HG03565 (cell line): ENCODE measurements around the gene SUPV3L1.

ENCODE experiments used
- ATAC-seq: cut with Tn5 transposase; IDR thresholded peaks from one replicate; pipeline ENCODE4 v1.9.1; 2021; ENCODE audit warnings: mild to moderate bottlenecking, moderate library complexity; ENCODE audit not compliant: unreplicated experiment

The SUPV3L1 gene

GRCh38 chr10:69201045-69201444 is 21.0 kb downstream of the SUPV3L1 start:
- no peak for ATAC-seq

DNA sequence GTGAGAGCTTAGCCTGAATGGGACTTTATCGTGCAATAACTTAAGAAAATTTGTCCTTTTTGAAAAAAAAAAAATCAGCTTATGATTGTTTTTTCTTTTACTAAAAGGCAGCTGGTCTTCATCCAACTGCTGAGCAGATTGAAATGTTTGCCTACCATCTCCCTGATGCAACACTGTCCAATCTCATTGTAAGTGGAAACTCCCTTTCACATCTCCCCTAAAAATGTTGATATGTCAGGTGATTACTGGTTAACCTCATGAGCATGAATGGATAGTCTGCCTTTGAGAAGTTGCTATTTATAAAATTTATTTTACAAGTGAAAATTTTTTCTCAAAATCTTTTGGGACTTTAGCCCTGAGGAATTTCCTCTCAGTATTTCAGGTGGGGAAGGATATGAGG is 22.3 kb downstream of the SUPV3L1 start:
- ATAC-seq: no peak

DNA sequence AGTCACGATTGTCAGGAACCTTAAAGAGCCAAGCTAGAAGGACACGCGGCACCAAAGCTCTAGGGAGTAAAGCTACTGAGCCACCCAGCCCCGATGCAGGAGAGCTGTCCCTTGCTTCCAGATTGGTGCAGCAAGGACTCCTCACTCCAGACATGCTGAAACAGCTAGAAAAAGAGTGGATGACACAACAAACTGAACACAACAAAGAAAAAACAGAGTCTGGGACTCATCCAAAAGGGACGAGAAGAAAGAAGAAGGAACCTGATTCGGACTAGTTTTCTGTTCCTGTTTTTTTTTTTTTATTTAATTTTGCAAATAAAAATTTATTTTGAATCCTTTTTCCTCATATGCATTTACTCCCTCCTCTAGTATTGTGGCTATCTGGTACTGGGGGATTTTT is 28.7 kb downstream of the SUPV3L1 start:
- ATAC-seq: no peak

DNA sequence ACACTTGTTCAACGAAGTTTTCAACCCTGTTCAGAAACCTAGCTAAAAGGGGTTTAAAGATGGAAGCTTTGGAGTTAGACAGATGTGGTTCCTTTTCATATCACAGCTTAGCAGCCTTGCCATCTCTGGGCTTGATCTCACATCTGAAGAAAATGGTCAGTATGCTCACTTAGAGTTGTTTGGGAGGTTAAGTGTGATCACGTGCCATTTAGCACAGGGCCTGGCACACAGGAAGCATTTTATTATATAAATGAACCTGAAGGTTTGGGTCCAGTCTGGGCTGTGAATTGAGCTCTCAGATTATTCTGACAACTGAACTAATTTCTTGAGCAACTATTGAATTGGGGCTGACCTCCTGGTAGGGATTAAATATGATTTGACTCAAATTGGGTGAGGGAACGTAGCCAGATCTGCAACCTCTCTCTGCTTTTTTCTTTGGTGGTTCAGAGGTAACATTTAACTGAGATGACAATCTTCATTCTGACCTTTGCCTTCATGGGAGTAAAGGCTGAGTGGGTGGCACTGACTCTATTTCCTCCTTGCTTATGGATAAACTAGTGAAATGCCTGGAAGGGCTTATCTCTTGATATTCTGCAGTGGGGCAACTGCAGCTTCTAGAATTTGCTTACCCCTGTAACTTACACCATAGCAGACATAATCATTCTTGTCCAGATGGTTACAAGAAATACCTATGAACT is 29.9 kb downstream of the SUPV3L1 start:
- ATAC-seq: no peak

GRCh38 chr10:69211104-69211503 is 31.1 kb downstream of the SUPV3L1 start:
- ATAC-seq: no peak

GRCh38 chr10:69211524-69211923 is 31.5 kb downstream of the SUPV3L1 start:
- ATAC-seq: no peak

- ATAC-seq: no peak
Observed at GRCh38 chr10:69213591-69214311, 33.7 kb downstream of the SUPV3L1 start.

GRCh38 chr10:69214666-69215131 is 34.7 kb downstream of the SUPV3L1 start:
- no peak for ATAC-seq

GRCh38 chr10:69215405-69216171 is 35.6 kb downstream of the SUPV3L1 start:
- ATAC-seq: no peak

DNA sequence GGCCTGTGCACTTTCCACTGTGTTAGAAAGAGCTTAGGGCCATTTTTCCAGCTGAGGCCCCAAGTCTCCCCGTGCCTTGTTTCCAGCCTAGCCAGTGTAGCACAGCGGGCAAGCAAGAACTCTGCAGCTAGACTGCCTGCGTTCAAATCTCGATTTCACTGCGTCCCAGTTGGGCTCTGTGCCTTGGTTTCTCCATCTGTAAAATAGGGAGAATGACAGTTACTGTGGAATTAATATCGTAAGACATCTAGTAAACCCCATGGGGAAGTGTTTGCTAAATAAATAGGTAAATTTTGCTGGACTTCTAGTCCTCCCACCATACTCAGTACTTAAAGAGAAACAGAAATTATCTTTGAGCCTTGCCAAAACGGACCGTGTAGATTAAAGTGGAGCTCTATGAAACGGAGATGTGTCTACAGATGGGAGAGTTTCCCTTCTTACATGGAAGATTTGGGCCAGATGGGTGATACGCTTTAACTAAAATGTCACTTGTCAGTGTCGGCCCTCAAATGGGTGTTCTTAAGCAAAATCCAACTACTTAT is 36.6 kb downstream of the SUPV3L1 start:
- ATAC-seq: no peak

DNA sequence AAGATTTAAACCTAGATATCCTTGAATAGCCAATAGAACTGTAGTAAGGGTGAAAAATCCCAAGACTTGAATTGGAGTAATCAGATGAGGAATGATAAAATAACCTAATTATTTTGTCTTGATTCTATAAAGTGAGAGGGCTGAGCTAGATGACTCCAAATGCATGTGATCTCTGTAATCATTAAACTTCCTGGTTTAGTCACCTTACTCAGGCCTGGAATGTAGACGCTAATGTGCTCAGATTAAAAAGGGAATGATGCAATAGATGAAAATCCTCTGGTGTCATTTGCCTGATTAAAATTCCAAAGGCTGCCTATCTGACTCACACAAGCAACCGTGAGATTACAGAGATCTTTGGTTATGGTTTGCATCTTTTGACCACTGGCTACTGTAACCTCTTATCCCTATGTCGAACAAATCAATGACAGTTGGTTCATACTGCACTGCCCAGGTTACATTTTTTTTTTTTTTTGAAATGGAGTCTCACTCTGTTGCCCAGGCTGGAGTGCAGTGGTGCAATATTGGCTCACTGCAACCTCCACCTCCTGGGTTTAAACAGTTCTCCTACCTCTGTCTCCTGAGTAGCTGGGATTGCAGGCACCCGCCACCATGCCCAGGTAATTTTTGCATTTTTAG is 37.2 kb downstream of the SUPV3L1 start:
- ATAC-seq: no peak

DNA sequence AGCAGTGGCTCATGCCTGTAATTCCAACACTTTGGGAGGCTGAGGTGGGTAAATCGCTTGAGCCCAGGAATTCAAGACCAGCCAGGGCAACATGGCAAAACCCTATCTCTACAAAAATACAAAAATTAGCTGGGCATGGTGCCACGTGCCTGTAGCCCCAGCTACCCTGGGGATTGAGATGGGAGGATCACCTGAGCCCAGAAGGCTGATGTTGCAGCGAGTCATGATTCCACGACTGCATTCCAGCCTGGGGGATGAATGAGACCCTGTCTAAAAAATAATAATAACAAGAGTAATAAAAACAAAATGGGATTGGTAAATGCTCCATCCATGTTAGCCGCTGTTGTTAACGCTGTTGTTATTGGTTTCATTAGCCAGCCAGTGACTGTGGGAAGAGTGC is 38.8 kb downstream of the SUPV3L1 start:
- ATAC-seq: no peak

- ATAC-seq: no peak
Observed at GRCh38 chr10:69220041-69220451, 40.0 kb downstream of the SUPV3L1 start, which contains the start of gene HKDC1. Gene HKDC1 (plus strand): TSS chr10:69220332. CDS start chr10:69220436, 104 bp downstream.

DNA sequence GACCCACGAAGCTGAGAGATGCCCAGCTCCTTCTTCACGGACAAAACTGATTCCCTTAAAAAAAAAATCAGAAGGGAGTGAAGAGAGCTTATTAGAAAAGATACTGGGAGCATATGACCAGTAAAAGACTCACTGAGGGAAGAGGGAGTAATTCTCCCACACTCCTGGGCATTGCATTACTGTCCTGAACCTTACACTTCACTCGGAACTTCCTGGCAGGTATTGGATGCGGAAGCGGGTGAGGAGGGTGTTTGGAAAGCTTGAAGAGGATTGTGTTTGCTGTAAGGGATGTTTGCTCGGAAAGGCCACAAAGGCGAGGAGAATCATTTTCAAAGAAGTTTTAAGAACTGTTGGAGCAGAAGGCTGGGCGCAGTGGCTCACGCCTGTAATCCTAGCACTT is 40.5 kb downstream of the SUPV3L1 start:
- no peak for ATAC-seq

DNA sequence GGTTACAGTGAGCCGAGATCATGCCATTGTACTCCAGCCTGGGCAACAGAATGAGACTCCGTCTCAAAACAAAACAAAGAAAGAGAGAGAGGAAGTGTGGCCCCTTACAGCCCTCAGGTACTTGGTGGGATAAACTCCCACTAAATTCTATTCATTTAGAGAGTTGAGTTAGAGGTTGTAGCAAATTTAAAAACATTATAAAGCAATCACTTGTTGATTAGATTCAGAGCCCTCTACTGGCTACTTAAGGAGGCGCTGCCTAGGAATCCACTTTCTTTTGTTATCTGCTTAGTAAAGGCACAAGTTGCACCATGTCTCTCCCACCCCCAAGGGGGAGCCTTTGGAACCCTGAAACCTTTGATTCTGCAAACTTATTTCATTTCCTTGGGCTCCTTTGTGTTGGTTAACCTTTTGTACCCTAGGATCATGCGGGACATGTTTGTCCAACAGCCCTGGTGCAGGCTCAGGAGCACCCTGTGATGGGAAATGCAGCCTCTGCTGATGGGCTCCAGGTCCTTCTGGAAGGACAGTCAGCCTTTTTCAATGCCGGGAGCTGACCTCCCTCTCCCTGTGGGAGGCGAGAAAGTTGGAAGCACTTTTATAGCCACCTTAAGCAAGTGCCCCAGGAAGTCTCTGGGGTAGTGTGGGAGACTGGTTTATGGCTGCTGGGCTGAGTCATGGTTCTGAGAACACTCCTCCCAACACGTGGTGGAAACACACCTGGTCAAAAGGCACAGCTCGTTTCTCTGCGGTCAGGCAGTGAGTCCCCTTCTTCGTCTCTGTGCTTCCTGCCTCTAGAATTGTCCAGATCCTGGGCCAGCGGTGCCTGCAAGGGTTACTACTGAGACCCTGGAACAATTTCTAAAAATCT is 42.4 kb downstream of the SUPV3L1 start:
- peak; percentile 90 for ATAC-seq

- no peak for ATAC-seq
Observed at GRCh38 chr10:69223028-69223342, 43.0 kb downstream of the SUPV3L1 start.

GRCh38 chr10:69224862-69225657 is 45.0 kb downstream of the SUPV3L1 start:
- no peak for ATAC-seq

DNA sequence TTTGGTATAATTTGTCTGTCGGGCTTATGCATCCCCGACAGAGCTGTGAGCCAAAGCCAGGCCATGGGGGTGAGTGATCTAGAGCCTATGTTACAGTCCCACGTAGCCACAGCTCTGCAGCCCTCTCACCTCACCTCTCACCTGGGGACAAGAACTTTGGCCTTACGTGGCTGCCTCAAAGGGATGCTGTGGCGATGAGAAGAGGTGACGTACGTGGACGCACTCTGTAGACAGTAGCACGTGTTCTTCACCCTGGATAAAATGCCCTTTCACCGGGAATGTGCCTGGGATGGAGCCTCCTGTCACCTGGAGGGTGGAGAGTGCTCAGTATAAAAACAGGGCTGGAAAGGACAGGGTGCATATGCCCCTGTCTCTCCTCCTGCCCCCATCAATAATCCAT is 45.6 kb downstream of the SUPV3L1 start:
- ATAC-seq: no peak

GRCh38 chr10:69226919-69227450 is 47.0 kb downstream of the SUPV3L1 start:
- no peak for ATAC-seq
